GM12873 (cell line): Measurements from ENCODE around the gene WDR18.

Experiments used
- TF ChIP-seq, protein P1 (sequence below): IDR thresholded peaks from 2 replicates; pipeline ENCODE4 v1.5.1; 2012; ENCODE audit warnings: low read depth, mild to moderate bottlenecking, moderate library complexity, low read length, control low read depth; ENCODE audit not compliant: insufficient read depth; ENCODE audit errors: missing control alignments

Gene WDR18

GRCh38 chr19:1032264-1032867 is 48.2 kb downstream of the WDR18 start:
- TF ChIP-seq, protein P1, sequence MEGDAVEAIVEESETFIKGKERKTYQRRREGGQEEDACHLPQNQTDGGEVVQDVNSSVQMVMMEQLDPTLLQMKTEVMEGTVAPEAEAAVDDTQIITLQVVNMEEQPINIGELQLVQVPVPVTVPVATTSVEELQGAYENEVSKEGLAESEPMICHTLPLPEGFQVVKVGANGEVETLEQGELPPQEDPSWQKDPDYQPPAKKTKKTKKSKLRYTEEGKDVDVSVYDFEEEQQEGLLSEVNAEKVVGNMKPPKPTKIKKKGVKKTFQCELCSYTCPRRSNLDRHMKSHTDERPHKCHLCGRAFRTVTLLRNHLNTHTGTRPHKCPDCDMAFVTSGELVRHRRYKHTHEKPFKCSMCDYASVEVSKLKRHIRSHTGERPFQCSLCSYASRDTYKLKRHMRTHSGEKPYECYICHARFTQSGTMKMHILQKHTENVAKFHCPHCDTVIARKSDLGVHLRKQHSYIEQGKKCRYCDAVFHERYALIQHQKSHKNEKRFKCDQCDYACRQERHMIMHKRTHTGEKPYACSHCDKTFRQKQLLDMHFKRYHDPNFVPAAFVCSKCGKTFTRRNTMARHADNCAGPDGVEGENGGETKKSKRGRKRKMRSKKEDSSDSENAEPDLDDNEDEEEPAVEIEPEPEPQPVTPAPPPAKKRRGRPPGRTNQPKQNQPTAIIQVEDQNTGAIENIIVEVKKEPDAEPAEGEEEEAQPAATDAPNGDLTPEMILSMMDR, result no peak

DNA sequence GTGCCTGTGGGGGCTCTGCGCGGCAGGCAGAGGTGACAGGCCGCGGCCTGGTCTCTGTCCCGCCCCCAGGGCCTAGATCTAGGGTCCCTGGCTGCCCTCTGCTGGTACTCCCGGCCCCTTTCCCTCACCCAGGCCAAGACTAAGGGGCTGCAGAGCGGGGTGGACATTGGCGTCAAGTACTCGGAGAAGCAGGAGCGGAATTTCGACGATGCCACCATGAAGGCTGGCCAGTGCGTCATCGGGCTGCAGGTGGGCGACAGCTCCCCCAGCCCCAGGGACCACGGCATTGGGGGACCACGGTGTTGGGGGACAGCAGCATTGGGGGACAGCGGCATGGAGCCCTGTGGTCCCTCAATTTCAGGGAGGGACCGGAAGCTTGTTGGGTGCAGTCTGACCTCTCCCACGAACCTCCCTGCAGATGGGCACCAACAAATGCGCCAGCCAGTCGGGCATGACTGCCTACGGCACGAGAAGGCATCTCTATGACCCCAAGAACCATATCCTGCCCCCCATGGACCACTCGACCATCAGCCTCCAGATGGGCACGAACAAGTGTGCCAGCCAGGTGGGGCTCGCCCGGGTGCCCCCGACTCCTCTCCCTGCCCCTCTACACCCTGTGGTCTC is 52.0 kb downstream of the WDR18 start:
- TF ChIP-seq, protein P1, result no peak

- TF ChIP-seq, protein P1, result no peak
Observed at GRCh38 chr19:1037621-1038064, 53.5 kb downstream of the WDR18 start.

GRCh38 chr19:1038978-1039645 is 55.0 kb downstream of the WDR18 start:
- TF ChIP-seq, protein P1, result no peak

GRCh38 chr19:1039646-1040475 is 55.7 kb downstream of the WDR18 start, which contains the start of gene ABCA7:
TSS of gene ABCA7 (plus strand) at chr19:1040107. CDS start at chr19:1041362, 1,255 bp downstream.
- TF ChIP-seq, protein P1, result no peak

GRCh38 chr19:1040476-1041271 is 56.5 kb downstream of the WDR18 start:
- TF ChIP-seq, protein P1, result no peak
